Measurements from ENCODE around the gene FHIT. TPM values are rescaled to one million over a fixed set of nuclear protein-coding genes. Genes with fewer than 3 reads are reported as not detected.

The FHIT gene
- total and polyA plus RNA-seq, 10 of the 15 experiments (the other 5 are each of a cell fraction or from before 2014, with no cell fraction given): 4.2 to 14.9 (median 9.4) TPM

- TF ChIP-seq ZBTB11 (CRISPR knock-in tag; IDR thresholded peaks at IDR 0.05): no peak
- no peak for TF ChIP-seq DPF2 (IDR thresholded peaks at IDR 0.05)
- TF ChIP-seq HSF1 (IDR thresholded peaks at IDR 0.05; ENCODE audit: low read depth, low read length): no peak
- no peak for TF ChIP-seq ETV6 (conservative IDR thresholded peaks at IDR 0.05 in 1 of 2, IDR thresholded peaks at IDR 0.05 in 1 of 2; ENCODE audit: borderline replicate concordance in 1 of 2, low read depth in 1 of 2)
- no peak for TF ChIP-seq MLLT1 (IDR thresholded peaks at IDR 0.05)
- no peak for TF ChIP-seq FOS (IDR thresholded peaks at IDR 0.05; ENCODE audit: borderline replicate concordance, extremely low read depth, insufficient read length)
- no peak for TF ChIP-seq GABPA (IDR thresholded peaks at IDR 0.05; ENCODE audit: low read depth)
These were observed 1001.0 kb downstream of the FHIT start (continued) for GRCh38 chr3:60250206-60250605.
